Lower leg skin (tissue), 4 donors: Measurements from ENCODE around the gene WNT2B. TPM values are rescaled to one million over a fixed set of nuclear protein-coding genes. Genes with fewer than 3 reads are reported as not detected.

Experiments
- DNase-seq, 2 donors: peaks; one replicate each; pipeline ENCODE4 v3.0.0-alpha.2; 2019; ENCODE audit warnings: low spot score in 2 of 2
- H3K4me3 ChIP-seq: fragments of 200-600 bp; sonication (generic); 2 replicates; pipeline ENCODE4 v1.5.1; 2017; ENCODE audit warnings: mild to moderate bottlenecking, low read depth; ENCODE audit not compliant: poor library complexity, severe bottlenecking
- POLR2A ChIP-seq, 2 donors: fragments of 450-650 bp; IDR thresholded peaks; one replicate each; pipeline ENCODE4 v1.6.1; 2016 to 2017; ENCODE audit warnings: antibody characterized with exemption in 2 of 2, mild to moderate bottlenecking in 1 of 2, moderate library complexity in 1 of 2
- WGBS, 2 donors: methylation state at CpG; one replicate each; pipeline ENCODE4 v1.1.5; 2018; 5-methylcytosine and 5-hydroxymethylcytosine counted together
- intact Hi-C: fragments of 100-400 bp; cut with DNase I; formaldehyde crosslinking; loops from one replicate; pipeline ENCODE4 v1.15.0; 2023; ENCODE audit warnings: low total_unique reads
- total RNA-seq, 4 donors: library from RNA; depleted of rRNA; stranded (reverse); fragments of >200 nt; gene quantifications; one replicate each; pipeline ENCODE4 v1.1.0, GENCODE V29; 2016
- TF ChIP-seq, protein P1 (sequence below), 3 donors: fragments of 450-650 bp; IDR thresholded peaks; one replicate each; pipeline ENCODE4 v1.5.1; 2016; ENCODE audit warnings: antibody characterized with exemption in 3 of 3, mild to moderate bottlenecking in 3 of 3, moderate library complexity in 2 of 3

WNT2B gene
- total RNA-seq, 4 donors from 2014 or later = 20.2 to 37.7 (median 23.4) TPM

DNA sequence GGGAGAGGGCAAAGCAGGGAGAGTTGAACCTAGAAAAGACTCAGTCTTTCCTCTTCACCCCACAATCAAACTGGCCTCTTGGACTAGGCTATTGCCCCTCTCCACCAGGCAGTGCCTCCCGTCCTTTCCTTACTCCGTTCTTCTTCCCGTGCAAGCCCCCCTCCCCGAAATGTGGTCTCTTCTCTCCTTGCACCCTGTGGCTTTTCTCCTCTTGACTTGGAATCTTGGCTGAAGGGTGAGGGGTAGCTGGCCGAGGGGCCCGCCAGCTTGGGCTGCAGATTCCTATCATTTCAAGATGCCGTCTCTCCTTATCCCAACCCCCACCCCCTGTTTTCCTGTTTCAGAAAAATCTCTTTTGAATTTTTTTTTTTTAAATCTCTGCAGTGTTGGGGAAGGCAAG, 1.6 kb downstream of the WNT2B start:
- WGBS, 2 donors = 84 to 89% methylated on average over 7 of the region's 7 CpGs
- intact Hi-C loops = no loop called here
- peak in 1 of 2 donors; percentile 4 for DNase-seq
- TF ChIP-seq, protein P1, sequence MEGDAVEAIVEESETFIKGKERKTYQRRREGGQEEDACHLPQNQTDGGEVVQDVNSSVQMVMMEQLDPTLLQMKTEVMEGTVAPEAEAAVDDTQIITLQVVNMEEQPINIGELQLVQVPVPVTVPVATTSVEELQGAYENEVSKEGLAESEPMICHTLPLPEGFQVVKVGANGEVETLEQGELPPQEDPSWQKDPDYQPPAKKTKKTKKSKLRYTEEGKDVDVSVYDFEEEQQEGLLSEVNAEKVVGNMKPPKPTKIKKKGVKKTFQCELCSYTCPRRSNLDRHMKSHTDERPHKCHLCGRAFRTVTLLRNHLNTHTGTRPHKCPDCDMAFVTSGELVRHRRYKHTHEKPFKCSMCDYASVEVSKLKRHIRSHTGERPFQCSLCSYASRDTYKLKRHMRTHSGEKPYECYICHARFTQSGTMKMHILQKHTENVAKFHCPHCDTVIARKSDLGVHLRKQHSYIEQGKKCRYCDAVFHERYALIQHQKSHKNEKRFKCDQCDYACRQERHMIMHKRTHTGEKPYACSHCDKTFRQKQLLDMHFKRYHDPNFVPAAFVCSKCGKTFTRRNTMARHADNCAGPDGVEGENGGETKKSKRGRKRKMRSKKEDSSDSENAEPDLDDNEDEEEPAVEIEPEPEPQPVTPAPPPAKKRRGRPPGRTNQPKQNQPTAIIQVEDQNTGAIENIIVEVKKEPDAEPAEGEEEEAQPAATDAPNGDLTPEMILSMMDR (IDR thresholded peaks at IDR 0.05) = no peak
- TF ChIP-seq POLR2A (IDR thresholded peaks at IDR 0.05) = no peak
- no peak overlapping the region for H3K4me3 ChIP-seq

DNA sequence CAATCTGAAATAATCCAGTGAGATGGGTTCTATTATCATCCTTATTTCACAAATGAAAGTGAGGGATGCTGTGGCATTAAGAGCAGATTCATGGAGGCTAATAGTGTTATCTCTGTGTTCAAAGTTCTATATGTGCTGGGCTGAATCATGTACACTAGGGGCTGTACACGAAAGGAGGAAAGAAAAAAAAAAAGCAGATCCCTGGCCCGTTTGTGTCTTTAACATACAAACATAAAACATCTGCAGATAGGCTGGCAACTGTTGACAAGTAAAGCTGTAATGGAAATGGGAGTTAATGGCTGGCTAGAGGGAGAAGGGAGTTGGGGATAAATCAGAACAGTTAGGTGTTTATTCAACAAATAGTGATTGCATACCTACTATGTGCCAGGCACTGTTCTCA, 3.1 kb downstream of the WNT2B start:
- no peak overlapping the region for H3K4me3 ChIP-seq
- WGBS, 2 donors = 42 to 49% methylated on average over 2 of the region's 2 CpGs
- TF ChIP-seq, protein P1 (IDR thresholded peaks at IDR 0.05) = no peak
- TF ChIP-seq POLR2A (IDR thresholded peaks at IDR 0.05) = no peak
- intact Hi-C loops = no loop called here
- DNase-seq = no peak

DNA sequence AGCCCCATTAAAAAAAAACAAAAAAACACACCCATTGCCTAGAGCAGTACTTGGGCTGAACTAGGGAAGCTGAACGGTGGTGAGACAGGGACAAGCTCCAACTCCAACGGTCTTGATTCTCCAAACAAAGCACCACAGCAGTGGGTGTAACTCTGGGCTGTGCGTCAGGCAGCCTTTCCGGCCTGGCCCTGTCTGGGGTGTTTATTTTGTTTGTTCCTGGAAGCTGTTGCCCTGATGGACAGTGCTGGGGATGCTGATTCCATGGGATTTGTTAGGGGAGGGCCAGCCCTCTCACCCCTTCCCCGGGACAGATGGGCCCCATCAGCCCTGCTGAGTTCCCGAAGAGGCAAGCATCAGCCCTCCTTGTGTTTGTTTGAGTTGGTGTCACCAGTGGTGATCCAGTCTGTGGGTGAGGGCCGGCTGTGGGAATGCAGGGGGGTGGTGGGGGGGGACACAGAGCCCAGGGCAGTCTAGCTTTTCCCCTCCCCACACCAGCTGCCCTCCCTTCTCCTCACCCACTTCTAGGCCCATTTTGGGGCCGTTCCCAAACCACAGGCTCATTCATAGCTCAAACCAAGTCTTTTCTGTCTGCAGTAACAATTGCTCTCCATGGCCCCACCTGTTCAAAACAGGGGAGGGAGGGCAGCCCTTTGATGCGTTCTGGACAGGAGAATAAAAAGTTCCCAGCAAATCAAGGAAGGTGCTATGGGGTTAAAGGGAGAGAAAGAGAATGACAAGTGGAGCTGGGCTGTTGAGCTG, 4.5 kb downstream of the WNT2B start:
- DNase-seq = no peak
- TF ChIP-seq, protein P1 (IDR thresholded peaks at IDR 0.05) = no peak
- no peak for TF ChIP-seq POLR2A (IDR thresholded peaks at IDR 0.05)
- WGBS, 2 donors = 51 to 57% methylated on average over 9 of the region's 9 CpGs
- intact Hi-C loops = no loop called here
- no peak overlapping the region for H3K4me3 ChIP-seq

DNA sequence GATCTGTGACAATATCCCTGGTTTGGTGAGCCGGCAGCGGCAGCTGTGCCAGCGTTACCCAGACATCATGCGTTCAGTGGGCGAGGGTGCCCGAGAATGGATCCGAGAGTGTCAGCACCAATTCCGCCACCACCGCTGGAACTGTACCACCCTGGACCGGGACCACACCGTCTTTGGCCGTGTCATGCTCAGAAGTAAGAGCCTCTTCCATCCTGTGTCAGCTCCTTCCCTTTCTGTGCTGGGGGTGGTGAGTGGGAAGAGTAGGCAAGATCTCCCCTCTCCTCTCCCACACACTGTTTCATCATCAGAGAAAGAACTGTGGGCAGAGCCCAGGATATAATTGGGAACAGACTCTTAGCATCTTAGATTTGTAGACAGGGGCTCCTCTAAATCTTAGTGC, 6.1 kb downstream of the WNT2B start:
- DNase-seq = no peak
- TF ChIP-seq, protein P1 (IDR thresholded peaks at IDR 0.05) = no peak
- no peak for TF ChIP-seq POLR2A (IDR thresholded peaks at IDR 0.05)
- intact Hi-C loops = no loop called here
- no peak overlapping the region for H3K4me3 ChIP-seq
- WGBS, 2 donors = 90 to 95% methylated on average over 12 of the region's 12 CpGs

DNA sequence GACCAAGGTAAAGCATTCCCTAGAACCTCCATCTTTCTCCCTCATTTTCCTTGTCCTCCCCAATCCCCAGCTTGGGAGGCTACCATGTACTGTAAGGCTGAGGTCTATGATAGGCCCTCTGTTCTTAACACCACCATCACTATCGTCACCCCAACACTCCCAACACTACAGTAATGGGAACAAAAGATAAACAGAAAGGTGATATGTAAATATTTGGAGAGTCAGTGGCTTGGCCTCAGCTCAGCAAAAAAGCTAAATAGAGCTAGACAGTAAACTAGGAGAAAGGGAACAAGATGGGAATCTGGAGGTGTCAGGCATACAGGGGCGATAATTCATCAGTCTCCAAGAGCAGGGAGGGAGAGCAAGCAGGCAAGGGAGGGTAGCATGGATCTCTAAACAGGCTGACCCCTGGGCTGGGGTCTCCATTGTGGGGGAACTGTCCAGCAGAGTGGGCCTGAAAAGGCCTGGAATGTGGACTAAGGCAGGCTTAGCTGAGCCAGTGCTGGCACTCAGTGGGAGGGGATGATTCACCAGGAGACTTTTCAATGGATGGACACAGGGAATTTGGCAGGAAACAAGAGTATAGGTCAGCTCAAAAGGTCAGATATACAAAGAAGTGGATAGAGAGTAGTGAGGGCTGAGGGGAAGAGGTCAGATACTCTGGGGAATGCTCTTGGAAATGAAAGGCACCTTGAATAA, 6.7 kb downstream of the WNT2B start:
- 86 to 87% methylated on average over 2 of the region's 2 CpGs for WGBS, 2 donors
- no peak for DNase-seq
- no peak for TF ChIP-seq POLR2A (IDR thresholded peaks at IDR 0.05)
- TF ChIP-seq, protein P1 (IDR thresholded peaks at IDR 0.05) = no peak
- no peak overlapping the region for H3K4me3 ChIP-seq
- intact Hi-C loops = no loop called here
